HG02588 (cell line): Measurements from ENCODE around the gene MBNL3.

Source experiments
- ATAC-seq: cut with Tn5 transposase; IDR thresholded peaks from one replicate; pipeline ENCODE4 v1.9.1; 2021; ENCODE audit warnings: mild to moderate bottlenecking, moderate library complexity; ENCODE audit not compliant: unreplicated experiment

MBNL3 gene, protein sequence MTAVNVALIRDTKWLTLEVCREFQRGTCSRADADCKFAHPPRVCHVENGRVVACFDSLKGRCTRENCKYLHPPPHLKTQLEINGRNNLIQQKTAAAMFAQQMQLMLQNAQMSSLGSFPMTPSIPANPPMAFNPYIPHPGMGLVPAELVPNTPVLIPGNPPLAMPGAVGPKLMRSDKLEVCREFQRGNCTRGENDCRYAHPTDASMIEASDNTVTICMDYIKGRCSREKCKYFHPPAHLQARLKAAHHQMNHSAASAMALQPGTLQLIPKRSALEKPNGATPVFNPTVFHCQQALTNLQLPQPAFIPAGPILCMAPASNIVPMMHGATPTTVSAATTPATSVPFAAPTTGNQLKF

DNA sequence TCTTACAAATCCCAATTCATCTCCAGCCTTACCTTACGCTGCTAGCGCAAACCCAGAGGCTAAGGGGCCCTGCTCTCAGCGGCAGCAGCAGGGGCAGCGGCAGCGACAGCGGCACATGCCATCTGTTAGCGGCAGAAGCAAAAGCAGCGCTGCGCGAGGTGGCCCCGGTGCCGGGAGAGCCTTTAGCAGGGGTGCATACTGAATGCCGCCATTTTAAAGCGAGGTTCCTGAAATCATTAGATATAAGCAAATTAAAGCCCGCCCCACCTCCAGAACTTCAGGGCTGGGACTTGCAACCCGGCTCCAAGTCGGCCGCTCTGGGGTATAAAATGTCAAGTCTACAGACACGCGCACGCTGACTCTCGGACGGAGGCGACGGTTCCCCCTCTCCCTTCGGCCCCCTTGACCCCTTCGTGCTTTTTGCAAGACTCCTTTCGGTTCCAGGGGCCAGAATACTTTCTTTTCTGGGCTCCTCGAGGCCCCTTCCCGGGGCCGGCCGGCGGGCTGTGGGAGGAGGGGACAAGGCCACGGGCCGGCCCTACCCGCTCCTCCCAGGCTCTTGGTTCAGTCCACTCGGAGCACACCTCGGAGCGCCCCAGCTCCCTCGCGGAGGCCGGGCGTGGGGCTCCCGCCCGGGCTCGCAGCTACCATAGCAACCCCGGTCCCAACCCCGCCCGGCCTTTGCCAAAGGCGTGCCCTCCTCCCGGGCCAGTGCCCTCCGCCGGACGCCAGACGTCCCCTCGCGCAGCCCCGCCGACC is at the start of gene MBNL3:
Gene MBNL3 (minus strand): TSS at position 220 of the 759 bp plus-strand sequence. CDS start 49,427 bp downstream, outside the sequence.
- ATAC-seq = peak; percentile 63

DNA sequence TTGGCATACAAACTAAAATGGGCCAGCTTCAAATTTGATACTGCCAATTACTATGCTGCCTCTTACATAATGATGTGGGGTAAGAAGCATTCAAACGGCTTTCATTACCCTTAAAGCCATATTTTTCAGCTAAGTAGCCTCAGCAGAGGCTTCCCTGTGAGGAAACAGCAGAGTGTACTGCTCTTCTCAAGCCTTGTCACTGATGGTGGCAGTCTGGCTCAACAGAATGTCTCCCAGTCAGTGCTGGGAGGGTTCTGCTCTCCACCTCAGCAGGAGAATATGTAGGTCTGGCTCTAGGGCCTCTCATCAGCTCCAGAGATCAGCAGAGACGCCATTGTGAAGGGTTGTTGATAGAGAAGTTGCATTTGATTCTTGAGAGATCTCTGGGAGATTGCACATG is 44.6 kb upstream of the MBNL3 start:
- ATAC-seq = no peak

DNA sequence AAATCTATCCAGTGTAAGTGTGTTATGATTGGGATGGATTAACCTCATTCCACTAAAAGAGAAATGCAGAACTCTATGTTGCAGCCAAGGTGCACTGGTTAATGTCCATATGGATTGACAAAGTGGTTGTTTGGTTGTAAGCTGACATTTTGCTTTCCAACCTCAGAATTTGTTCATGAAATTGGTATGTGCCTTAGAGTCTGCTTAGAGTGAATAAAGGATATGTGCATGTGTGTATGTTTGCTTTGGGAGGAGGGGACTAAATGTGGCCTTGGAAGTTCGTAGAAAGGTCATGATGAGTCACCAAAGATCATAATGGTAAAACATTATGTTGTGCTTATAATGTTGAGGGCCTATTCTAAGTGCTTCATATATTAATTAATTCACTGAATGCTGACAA is 44.1 kb upstream of the MBNL3 start:
- no peak for ATAC-seq

DNA sequence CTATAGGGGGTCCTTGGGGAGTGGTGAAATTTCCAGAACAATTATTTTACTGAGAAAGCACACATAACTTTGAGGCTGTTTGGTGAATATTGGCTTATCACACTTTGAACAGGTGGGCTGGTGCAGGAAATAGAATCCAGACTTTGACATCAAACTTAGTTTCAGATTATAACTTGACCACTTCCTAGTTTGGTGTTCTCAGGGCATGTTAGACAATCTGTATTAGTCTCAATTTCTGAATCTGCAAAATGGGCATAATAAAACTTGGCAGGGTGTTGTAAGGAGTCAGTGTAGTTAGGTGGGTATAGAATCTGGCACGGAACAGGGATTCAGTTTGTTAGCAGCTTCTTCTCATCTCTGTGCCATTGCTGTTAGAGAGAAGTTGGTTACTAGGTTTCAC is 43.3 kb upstream of the MBNL3 start:
- no peak for ATAC-seq

DNA sequence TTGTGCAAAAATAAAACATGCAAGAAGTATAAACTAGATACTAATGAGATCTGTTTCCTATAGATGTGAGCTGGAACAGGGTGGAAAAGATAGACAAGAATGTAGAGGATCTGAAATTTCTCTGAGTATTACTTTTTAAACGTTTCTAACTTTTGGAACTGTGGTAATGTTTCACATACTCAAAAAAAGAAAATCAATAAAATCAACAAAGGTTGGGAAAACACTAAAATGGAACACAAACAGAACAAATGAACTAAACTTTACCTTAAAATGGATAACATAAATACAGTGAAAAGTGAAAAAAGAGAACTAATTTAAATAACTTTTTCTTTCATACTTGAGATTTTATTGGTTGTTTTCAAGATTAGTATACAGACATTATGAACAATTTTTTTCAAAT is 32.0 kb upstream of the MBNL3 start:
- ATAC-seq = no peak

DNA sequence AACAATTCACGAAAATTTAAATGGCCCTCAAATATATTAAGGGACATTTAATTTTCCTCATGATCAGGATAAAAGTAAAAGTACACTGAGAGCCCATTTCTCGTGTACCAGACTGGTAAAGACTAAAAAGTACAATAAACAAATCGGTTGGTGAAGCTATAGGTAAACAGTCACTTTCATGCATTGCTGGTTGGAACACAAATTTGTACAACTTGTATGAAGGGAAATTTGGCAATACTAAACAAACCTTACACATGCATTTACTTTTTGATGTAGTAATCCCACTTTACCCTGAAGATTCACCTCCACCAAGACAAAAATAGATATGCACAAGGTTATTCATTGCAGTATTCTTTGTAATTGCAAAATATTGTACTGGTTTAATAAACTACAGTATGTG is 31.4 kb upstream of the MBNL3 start:
- no peak for ATAC-seq

DNA sequence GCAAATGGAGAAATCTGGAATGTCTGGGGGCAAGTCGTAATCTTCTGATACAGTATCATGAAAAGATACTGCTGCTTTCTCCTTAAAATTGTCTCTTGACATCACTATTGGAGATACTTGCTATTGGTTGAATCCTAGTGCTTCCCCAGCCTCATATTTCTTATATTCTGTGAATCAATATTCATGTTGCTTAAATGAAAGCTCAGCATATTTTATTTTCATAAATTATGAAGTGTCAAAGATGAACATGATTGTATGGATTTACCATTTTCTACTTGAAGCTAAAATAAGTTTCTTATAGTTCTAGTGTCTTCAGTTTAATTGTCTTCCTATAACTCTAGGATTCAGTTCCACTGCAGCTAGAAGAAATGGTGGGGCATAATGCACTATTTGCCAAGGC is 29.6 kb upstream of the MBNL3 start:
- no peak for ATAC-seq

DNA sequence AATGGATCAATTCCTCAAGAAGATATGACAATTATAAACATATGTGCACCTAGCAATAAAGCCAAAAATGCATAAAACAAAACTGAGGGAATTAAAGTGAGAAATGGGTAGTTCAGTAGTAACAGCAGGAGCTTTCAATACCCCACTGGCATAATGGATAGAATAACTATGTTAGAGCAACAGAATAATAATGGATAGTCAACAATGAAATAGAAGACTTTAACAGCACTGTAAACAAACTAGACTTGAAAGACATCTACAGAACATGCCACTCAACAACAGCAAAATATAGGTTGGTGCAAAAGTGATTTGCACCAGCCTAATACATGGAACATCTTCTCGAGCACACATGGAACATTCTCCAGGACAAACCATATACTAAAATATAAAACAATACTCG is 20.0 kb upstream of the MBNL3 start:
- ATAC-seq = no peak

DNA sequence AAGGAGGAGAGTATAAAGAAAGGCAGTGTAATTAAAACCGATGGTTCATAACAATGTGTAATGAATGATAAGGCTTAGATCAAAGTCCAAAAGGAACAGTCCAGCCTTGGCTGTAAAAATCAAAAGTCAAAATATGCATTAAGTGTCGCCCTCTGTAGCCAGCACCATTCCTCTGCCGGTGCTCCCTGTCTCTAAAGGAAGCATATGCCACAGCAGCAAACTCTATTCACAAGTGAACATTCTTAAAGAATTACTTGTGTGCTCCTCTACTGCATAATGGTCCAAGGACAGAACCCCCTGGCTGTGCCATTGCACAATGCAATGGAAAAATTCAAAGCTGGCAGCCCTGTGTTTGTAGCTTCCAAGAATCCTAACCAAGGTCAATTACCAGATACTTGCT is 16.3 kb upstream of the MBNL3 start:
- no peak for ATAC-seq

DNA sequence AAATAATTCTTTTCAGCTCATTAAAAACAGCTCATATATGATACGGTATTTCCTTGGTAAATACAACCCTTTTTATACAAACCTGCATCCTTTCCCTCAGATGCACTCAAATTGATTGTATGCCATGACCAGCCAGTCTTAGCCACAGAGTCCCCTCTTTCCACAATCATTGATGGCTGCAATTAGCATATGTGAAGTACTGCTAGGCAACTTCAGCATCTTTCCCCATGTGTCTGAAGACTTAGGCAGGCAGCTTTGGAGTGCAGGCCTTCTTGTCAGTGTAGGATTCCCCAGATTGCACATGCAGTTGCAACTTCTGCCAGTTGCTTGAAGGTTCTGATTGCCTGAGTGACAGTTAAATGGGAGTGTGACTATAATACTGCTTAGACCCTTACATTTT is 15.6 kb upstream of the MBNL3 start:
- ATAC-seq = no peak

DNA sequence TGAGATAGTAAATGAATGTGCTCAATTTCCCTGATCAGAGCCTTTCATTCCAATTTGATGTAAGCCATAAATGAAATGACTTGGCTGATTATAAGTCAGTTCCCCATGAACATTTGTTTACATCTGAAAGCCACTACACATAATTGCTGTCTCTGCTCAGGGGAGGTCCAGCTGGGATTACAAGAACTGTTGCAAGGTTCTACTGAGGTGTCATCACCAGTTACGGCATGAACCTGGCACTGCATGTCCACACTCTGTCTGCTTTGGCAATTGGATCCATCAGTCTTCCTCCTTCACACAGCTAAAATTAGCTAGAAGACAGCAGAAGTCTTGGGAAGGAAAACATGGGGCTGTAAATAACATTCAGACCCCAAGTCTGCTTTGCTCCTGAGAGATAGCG is 12.8 kb upstream of the MBNL3 start:
- ATAC-seq = no peak

DNA sequence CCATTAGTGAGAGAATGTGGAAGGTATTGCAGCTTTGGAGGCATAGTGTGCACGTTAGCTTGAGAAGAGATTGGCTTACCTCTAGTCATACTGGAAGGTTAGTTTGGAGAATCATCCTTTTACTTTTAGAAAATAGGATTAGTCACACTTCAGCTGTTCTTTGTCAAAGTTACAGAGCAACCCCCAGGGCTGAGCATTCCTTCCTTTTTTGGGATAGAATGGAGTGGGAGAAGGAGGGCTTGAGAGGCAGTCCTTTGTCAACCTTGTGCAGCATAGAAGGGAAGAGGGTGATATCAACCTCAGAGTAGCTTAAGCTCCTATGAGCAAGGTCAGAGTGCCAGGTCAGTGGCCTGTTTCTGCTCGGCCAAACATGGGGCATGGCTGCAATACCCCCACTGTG is 8.6 kb upstream of the MBNL3 start:
- no peak for ATAC-seq

DNA sequence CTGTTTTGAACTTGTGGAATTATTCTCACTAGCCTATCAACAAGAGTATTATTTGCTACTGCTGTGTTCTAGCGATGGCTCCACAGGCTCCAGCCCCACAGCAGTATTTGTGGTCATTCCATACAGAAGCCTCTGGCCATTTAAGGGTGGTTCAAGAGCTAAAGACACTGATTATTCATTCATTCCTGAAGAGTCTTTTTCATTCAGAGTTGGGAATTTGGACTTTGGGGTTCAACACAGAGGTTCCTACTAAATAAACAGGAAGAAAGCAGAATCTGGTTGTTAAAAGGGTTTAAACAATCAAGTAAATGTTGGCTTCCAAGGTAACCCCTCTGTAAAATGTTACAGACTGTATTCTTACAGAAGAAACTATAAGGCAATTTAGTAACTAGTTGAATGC is 4.3 kb upstream of the MBNL3 start:
- ATAC-seq = no peak

DNA sequence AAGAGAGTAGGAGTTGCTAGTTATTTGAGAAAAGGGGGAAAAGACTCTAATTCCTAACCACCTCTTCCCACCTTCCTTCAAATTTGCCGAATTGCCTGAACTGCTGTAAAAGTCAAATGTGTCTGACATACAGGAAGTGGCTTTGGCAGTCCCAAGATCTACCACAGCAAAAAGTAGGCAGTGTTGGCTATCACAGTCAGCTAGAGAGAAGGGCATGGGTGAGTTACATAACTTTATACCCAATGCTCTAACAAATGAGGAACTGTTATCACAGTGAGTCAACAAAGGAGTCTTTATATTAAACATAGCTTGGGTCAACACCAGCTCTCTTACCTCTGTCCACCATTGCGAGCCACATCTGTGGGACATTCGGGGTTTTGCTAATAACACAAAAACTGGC is 2.4 kb upstream of the MBNL3 start:
- ATAC-seq = no peak

DNA sequence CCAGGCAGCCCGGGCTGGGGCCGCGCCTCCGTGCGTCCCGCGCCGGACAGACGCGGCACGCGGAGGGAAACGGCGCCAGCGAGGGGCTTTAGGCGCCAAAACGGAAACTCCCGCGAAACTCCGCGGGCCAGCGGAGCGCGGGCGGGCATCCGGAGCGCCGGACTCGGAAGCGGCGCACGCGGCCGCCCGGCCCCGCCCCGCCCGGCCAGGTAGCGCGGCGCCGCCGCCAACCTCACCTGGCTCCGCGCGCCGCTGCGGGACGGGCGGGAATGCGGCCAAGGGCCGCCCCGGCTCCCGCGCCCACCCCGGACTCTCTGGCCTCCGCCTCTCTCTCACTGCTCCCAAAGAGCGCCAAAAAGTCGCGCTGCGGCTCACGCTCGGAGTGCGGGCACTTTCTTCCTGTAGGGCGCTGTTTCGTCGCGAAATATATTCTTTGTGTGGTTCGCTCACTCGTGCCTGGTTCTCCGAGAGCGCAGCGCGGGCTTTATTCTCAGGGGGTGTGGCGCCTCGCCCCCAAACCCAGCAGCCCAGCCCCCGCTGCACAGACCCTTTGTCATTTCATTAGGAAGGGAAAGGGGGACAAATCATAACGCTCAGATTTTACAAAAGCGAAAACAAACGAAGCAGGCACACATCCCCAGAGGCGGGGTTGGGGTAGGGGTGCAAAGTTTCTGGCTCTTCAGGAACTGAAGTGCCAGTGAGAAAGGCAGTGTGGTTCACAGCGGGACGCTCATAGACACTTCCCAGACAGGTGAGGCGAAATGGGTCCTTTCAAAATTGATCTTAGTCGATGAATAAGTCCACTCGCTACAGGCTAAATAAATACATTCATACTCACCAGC is 961 bp upstream of the MBNL3 start:
- ATAC-seq = peak; percentile 35

DNA sequence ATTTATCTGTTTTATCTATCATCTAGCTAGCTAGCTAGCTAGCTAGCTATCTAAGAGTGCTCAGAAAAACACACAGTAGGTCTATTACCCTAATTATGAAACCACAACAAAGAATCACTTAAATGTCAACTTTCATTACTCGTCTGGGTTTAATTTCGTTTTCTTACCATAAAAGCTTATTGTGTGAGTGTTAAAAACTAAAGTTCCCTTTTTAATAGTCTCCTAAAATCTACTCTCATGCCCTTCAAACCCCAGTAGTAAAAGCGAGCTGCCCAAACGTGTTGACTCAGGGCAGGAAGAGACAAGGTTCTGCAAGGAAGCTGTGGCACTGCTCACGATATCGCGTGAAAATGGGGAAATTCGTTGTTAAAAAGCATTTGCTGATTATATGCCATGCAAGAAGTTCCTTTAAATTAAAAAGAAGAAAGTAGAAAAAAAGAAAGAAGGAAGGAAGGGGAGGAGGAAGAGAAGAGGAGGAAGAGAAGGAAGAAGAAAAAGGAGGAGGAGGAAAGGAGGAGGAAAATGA is 595 bp downstream of the MBNL3 start:
- peak; percentile 23 for ATAC-seq

DNA sequence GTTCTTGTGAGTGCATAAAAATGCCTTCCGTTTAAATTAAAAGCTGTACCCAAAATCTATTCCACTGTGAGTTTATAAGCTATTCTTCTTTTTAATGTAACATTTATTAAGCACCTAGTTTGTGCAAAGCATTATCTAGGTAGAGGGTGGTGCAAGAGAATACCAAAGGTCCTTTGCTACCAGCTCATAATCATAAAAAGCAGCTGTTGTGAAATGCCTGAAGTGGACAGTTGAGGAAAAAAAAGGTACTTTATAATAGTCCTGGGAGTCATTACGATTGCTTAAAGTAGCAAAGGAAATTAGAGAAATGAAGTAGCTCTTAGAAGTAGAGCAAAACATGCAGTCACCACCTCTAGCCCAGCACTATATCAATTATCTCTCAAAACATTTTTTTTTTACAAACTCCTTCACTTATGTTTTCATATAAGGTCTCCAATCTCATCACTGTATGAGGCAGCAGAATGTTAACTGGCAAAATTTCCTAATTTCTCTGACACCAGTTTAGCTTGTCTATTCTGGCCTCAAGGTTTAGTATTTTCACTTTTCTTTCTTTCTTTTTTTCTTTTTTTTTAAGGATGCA is 2.1 kb downstream of the MBNL3 start:
- ATAC-seq = no peak

DNA sequence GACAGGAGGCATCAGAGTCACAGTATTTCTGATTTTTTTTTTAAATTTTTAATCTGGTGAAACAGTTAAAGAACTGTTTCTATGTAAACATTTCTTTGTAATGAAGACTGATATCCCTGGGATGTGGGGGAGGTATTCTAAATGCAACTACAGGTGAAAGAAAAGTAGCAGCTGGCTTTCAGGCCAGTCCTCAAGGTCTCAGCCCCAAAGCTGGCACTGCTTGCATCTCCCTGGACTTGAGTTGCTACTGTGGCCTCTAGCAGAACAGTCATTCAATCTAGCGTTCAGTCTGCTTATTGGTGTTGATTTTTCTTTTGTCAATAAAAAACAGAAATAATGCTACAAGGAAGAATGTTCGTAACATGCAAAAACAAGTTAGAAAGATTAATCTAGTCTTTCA is 4.9 kb downstream of the MBNL3 start:
- no peak for ATAC-seq

DNA sequence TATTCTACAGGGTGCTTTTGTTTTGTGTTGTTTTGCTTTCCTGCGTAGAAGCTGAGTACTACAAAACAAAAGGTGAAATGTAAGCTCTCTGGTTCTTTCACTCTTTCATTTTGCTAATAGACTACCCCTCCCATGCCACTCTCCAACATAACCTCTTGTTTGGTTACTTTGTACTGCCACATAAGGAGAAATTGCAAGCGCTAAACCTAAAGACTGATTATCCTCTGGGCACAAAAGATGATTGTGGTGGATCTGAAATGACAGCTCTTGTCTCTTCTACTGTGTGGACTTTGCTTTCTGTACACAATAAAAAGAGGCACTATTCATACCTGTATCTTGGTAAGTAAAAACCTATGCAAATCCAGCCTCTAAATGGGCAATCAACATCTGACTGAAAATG is 5.3 kb downstream of the MBNL3 start:
- ATAC-seq = no peak

DNA sequence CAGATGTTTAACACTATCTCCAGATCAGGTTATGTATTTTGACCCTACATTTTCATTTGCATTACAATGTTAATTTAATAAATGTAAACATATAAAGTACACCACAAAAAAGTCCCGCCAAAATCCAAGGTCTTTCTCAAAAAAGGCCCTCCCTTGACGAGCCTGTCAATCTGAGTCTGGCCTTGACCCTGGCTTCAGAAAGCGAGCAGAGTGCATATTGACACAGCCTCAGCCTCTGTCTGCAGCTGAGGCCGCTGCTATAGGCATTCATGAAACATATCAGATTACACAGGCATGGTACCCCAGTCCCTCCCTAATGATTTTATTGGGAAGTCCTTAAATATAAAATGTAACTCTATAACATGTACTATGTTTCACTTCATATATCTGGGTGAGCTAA is 6.2 kb downstream of the MBNL3 start:
- ATAC-seq = no peak

DNA sequence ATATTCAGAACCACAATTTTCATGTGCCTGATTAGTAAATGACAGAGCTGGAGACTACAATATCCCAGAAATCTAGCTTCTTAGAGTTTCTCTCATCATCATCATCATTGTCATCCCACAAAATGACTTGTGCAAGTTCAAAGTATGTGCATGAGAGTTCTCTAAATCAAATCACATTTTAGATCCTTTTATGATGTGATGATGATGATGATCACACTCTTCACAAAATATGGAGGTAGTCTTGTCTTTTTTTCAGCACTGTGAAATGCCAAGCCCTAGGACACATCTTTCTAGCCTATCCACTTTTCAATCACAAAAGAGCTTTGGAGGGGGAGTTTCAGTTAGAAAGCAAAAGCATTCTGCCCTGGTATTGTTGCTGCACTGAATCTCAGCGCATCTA is 7.4 kb downstream of the MBNL3 start:
- ATAC-seq = no peak
